HepG2 (cell line): Measurements from ENCODE around the gene RAB40AL.

ENCODE experiments used
- GFI1 ChIP-seq: sonication (generic); formaldehyde crosslinking; IDR thresholded peaks from 2 replicates; pipeline ENCODE4 v1.5.0; 2020; ENCODE audit warnings: missing genetic modification reagents, mild to moderate bottlenecking, borderline replicate concordance
- LCORL ChIP-seq, 2 experiments: fragments of 450-650 bp in 1 of 2; sonication (generic) in 1 of 2; formaldehyde crosslinking in 1 of 2; IDR thresholded peaks; 2 replicates each; pipeline versions ENCODE4 v1.5.0 to v1.6.1; 2017 to 2020; ENCODE audit warnings: antibody characterized with exemption in 1 of 2, missing genetic modification reagents in 1 of 2
- TCF7L2 ChIP-seq: IDR thresholded peaks from 2 replicates; pipeline ENCODE4 v1.6.1; 2011; ENCODE audit warnings: mild to moderate bottlenecking, low read depth, low read length, moderate library complexity
- ZGPAT ChIP-seq: IDR thresholded peaks from 2 replicates; pipeline ENCODE4 v1.6.1; 2016; ENCODE audit warnings: mild to moderate bottlenecking
- ZNF891 ChIP-seq: sonication (generic); formaldehyde crosslinking; IDR thresholded peaks from 2 replicates; pipeline ENCODE4 v1.5.0; 2020; ENCODE audit warnings: mild to moderate bottlenecking, missing genetic modification reagents
- ZSCAN29 ChIP-seq: sonication (generic); formaldehyde crosslinking; conservative IDR thresholded peaks from 2 replicates; pipeline ENCODE4 v1.4.0; 2020; ENCODE audit warnings: mild to moderate bottlenecking, missing genetic modification reagents
- ZSCAN31 ChIP-seq: sonication (generic); formaldehyde crosslinking; IDR thresholded peaks from 2 replicates; pipeline ENCODE4 v1.5.0; 2020; ENCODE audit warnings: low read depth, mild to moderate bottlenecking, missing genetic modification reagents
- TF ChIP-seq, protein P1 (sequence below): sonication (generic); formaldehyde crosslinking; IDR thresholded peaks from 2 replicates; pipeline ENCODE4 v1.4.0; 2020; ENCODE audit warnings: low read depth, mild to moderate bottlenecking, missing genetic modification reagents

- TF ChIP-seq LCORL (IDR thresholded peaks at IDR 0.05): no peak
- no peak for TF ChIP-seq LCORL (CRISPR knock-in tag; IDR thresholded peaks at IDR 0.05)
- no peak for TF ChIP-seq ZSCAN31 (CRISPR knock-in tag)
- TF ChIP-seq GFI1 (CRISPR knock-in tag): no peak
- no peak for TF ChIP-seq TCF7L2
- TF ChIP-seq ZGPAT (CRISPR knock-in tag): no peak
- TF ChIP-seq ZSCAN29 (CRISPR knock-in tag): no peak
- TF ChIP-seq ZNF891 (CRISPR knock-in tag): no peak
- TF ChIP-seq, protein P1, sequence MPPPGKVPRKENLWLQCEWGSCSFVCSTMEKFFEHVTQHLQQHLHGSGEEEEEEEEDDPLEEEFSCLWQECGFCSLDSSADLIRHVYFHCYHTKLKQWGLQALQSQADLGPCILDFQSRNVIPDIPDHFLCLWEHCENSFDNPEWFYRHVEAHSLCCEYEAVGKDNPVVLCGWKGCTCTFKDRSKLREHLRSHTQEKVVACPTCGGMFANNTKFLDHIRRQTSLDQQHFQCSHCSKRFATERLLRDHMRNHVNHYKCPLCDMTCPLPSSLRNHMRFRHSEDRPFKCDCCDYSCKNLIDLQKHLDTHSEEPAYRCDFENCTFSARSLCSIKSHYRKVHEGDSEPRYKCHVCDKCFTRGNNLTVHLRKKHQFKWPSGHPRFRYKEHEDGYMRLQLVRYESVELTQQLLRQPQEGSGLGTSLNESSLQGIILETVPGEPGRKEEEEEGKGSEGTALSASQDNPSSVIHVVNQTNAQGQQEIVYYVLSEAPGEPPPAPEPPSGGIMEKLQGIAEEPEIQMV: no peak
These were observed 34.7 kb upstream of the RAB40AL start for GRCh38 chrX:102902355-102902754.
